ENCODE data around the gene CTTN.
A peak's percentile ranks its signal among the peaks of the same experiment; 100 is the strongest.

Gene CTTN

GRCh38 chr11:70409437-70409836, 11.1 kb downstream of the CTTN start:
- FAIRE-seq: no peak

GRCh38 chr11:70409871-70410270, 11.5 kb downstream of the CTTN start:
- FAIRE-seq: no peak

More at GRCh38 chr11:70409437-70409836, 11.1 kb downstream of the CTTN start:
- DNase-seq (ENCODE audit: low spot score): no peak

GRCh38 chr11:70410276-70411205, 12.2 kb downstream of the CTTN start:
- FAIRE-seq (no peak), DNase-seq (ENCODE audit: low spot score) (no peak)

More at GRCh38 chr11:70409871-70410270, 11.5 kb downstream of the CTTN start:
- DNase-seq (ENCODE audit: low spot score): no peak

DNA sequence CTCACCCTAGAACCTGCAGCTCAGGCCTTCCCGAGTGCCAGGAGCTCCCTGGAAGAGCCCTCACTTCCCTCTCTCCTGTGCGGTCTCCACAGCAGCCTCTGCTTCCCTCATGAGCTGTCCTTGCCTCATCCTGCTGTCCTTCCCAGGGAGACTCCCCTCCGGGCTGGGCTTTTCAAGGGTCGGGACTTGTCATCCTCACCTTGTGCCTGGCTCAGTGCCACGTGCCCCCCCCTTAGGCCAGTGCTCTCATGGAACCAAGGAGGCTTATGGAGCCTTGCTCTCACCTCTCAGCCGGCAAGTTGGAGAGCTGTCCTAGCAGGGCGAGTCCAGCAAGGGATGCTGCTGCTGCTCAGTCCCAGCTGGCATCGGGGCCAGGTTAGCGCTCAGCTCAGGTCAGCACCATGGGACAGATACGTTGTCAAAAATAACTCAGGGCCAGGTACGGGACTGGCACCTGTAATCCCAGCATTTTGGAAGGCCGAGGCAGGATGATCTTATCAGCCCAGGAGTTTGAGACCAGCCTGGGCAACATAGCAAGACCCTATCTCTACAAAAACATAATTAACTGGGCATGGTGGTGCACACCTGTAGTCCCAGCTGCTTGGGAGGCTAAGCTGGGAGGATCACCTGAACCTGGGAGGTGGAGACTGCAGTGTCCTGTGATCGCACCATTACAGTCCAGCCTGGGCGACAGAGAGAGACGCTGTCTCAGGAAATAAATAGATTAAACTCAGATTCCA, 13.6 kb downstream of the CTTN start:
- FAIRE-seq: no peak
- DNase-seq (ENCODE audit: low spot score): no peak

- FAIRE-seq (no peak), DNase-seq (ENCODE audit: low spot score) (no peak)
Measured at GRCh38 chr11:70413151-70413550, 14.8 kb downstream of the CTTN start.

- FAIRE-seq: no peak
- DNase-seq (ENCODE audit: low spot score): no peak
Measured at GRCh38 chr11:70414341-70415100, 16.2 kb downstream of the CTTN start.

GRCh38 chr11:70415191-70415590, 16.9 kb downstream of the CTTN start:
- DNase-seq (ENCODE audit: low spot score): no peak

GRCh38 chr11:70415642-70416395, 17.5 kb downstream of the CTTN start:
- DNase-seq (ENCODE audit: low spot score) (no peak), FAIRE-seq (no peak)

More at GRCh38 chr11:70415191-70415590, 16.9 kb downstream of the CTTN start:
- no peak for FAIRE-seq

GRCh38 chr11:70416881-70417280, 18.6 kb downstream of the CTTN start:
- FAIRE-seq (no peak), DNase-seq (ENCODE audit: low spot score) (no peak)

- no peak for FAIRE-seq
- DNase-seq (ENCODE audit: low spot score): no peak
Measured at GRCh38 chr11:70418130-70418529, 19.8 kb downstream of the CTTN start.

DNA sequence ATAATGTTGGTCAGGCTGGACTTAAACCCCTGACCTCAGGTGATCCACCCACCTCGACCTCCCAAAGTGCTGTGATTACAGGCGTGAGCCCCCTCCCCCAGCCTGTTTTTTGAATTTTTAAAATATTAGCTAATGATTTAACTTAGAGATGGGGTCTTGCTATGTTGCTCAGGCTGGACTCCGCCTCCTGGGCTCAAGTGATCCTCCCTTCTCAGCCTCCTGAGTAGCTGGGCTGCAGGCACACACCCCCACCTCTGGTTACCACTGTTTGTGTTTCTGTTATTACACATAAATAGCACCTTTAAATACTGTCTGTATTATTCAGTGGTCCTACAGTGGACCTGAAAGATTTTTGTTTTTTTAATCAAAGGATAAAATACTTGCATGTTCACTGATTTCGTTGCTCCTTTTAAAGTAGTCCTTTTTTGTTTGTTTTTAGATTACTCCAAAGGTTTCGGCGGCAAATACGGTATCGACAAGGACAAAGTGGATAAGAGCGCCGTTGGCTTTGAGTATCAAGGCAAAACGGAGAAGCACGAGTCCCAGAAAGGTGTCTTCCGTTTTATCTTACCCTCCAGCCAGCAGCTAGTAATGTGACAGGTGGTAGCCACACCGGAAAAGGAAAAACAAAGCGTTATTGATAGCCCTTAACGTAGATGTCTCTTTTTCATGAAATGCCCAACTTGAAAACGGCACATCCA, 21.1 kb downstream of the CTTN start:
- DNase-seq (ENCODE audit: low spot score) (no peak), FAIRE-seq (no peak)

GRCh38 chr11:70420008-70420464, 21.7 kb downstream of the CTTN start:
- DNase-seq (ENCODE audit: low spot score): peak; percentile 7
- FAIRE-seq: no peak

- FAIRE-seq (no peak), DNase-seq (ENCODE audit: low spot score) (no peak)
Measured at GRCh38 chr11:70420496-70420895, 22.2 kb downstream of the CTTN start.

- FAIRE-seq: no peak
- no peak for DNase-seq (ENCODE audit: low spot score)
Measured at GRCh38 chr11:70421123-70421522, 22.8 kb downstream of the CTTN start.

GRCh38 chr11:70422692-70423522, 24.6 kb downstream of the CTTN start:
- no peak for FAIRE-seq
- no peak for DNase-seq (ENCODE audit: low spot score)

DNA sequence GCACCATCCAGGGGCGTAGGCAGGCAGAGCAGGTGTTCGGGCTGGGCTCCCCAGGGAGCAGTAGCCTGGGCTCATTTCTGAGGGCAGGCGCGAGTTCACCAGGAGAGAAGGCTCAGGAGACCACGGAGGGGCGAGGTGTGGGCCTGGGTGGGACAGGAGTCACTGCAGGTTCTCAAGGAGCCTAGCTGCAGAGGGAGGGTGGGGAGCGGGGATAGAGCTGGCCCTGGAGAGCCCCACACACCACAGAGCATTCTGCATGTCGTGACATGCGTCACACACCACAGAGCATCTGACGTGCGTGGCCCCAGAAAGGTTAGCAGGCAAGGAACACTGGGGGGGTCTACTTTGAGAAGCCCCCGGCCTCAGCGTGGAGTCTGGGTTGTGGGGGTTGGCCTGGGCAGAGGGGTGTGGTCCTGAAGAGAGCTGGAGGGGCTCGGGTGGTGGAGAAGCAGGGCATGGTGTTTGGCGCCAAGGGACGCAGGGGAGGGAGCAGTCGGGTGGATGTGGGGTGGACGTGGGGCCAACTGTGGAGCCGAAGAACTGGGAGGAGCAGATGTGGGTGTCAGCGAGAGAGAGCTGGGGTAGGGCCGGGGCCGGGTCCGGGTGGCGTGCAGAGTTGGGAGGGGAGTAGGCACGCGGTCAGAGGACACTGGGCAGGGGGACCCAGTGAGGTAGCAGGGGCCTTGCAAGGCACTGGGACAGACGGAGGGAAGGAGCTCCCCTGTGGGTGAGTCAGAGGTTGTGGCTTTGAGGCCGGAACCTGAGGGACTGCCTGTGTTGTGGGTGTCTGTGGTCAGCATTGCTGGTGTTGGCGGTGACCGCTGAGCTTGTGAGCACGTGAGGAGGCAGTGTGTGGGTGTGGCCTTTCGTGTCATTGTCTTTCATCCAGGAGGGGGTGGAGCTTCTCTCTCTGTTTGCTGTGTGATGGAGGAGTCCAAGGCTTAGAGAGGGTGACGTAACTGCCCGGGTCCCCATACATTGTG, 25.5 kb downstream of the CTTN start:
- FAIRE-seq (peak; percentile 57), DNase-seq (ENCODE audit: low spot score) (peak; percentile 78)

GRCh38 chr11:70424765-70425344, 26.5 kb downstream of the CTTN start:
- no peak for DNase-seq (ENCODE audit: low spot score)
- no peak for FAIRE-seq

- DNase-seq (ENCODE audit: low spot score) (no peak), FAIRE-seq (no peak)
Measured at GRCh38 chr11:70427436-70427835, 29.1 kb downstream of the CTTN start.

All from RCC 7860 (cell line).